Activated CD4-positive, alpha-beta T cell treated with anti-CD3 and anti-CD28 coated beads, Interleukin-2, Interleukin-4, amounts not matched to agents 100 ng/mL and 50 ng/mL, durations not matched to agents 16 hours and 8 hours (primary cell): ENCODE data around the gene PLEKHM2.
"Not testable (repeated sequence)": the region's sequence is repeated elsewhere in the genome, so short reads cannot be mapped to it uniquely, and the experiment has no call there.

Source experiments
- DNase-seq: peaks from one replicate; pipeline ENCODE4 v3.0.0-alpha.2; 2020; ENCODE audit warnings: low spot score

PLEKHM2 gene

DNA sequence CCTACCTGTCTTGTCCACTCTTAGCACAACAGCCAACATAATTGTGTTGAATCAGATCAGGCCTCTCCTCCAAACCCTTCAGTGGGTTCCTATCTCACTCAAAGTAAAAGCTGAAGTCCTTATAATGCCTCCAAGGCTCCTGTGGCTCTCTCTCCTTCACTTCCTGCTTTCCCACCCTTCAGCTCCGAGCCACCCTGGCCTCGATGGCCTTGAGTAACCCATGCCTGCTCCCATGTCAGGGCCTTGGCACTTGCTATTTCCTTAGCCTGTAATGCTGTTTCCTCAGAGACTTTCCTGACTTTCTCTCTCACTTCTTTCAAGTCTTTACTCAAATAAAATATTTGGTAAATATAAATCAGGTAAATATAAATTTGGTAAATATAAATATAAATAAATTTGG is 8.1 kb upstream of the PLEKHM2 start:
- DNase-seq = no peak

DNA sequence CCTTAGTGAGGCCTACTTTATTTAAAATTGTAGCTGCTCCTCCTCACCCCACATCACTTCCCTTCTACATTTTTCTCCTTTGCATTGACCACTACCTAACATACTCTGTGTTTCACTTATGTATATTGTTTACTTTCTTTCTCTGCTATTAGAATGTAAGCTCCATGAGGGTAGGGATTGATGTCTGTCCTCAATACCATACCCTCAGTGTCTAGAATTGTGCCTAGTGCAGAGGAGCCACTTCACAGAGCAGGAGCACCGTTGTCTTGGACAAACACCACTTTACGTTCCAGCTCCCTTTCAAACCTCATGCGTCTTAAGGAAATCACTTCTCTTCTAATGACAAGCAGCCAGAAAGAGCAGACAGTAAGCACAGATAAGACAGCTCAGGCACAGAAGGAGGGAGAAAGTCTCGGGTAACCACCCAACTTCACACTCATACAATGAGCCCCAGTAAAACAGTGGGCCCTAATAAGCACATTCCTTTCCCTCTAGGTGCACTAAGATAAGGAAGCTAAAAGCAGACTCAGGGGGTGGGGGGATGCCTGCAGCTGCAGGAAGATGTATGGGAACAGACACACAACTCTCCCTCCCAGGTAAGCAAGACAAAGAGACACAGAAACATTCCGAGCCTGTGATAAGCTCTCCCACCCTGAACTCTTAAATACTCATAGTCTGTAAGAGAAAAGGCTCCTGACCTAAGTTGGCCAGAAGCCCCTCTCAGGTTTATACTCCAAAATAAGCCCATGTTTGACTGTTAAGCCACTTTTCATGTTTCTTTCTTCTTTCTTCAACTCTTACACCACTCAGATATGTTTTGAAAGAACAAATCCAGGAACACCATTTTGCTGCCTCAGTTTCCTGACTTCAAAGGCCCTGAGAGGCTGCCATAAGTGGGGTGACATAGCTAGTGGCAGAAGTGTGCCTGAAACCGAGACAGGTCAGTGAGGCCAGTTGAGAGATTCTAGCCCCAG is 7.1 kb upstream of the PLEKHM2 start:
- DNase-seq = no peak

DNA sequence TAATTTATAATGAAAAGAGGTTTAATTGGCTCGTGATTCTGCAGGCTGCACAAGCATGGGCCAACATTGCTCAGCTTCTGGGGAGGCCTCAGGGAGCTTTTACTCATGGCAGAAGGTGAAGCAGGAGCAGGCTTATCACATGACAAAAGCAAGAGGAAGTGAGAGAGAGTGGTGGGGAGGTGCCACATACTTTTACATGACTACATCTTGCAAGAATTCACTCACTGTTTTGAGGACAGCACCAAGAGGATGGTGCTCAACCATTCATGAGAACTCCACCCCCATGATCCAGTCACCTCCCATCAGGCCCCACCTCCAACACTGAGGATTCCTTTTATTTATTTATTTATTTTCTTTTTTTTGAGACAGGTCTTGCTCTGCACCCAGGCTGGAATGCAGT is 5.5 kb upstream of the PLEKHM2 start:
- peak; percentile 32 for DNase-seq

DNA sequence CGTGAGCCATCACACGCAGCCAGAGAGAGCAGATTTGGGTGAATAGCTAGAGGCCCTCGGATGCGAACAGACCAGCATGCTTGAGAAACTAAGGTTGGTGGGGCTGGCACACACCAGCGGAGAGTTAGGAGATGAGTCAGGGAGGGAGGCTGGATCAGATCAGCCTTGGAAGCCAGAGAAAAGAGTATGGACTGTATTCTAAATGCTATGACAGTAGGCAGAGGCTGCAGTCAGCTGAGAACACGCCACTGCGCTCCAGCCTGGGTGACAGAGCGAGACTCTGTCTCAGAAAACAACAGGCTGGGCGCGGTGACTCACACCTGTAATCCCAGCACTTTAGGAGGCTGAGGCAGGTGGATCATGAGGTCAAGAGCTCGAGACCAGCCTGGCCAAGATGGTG is 4.0 kb upstream of the PLEKHM2 start:
- DNase-seq = no peak

DNA sequence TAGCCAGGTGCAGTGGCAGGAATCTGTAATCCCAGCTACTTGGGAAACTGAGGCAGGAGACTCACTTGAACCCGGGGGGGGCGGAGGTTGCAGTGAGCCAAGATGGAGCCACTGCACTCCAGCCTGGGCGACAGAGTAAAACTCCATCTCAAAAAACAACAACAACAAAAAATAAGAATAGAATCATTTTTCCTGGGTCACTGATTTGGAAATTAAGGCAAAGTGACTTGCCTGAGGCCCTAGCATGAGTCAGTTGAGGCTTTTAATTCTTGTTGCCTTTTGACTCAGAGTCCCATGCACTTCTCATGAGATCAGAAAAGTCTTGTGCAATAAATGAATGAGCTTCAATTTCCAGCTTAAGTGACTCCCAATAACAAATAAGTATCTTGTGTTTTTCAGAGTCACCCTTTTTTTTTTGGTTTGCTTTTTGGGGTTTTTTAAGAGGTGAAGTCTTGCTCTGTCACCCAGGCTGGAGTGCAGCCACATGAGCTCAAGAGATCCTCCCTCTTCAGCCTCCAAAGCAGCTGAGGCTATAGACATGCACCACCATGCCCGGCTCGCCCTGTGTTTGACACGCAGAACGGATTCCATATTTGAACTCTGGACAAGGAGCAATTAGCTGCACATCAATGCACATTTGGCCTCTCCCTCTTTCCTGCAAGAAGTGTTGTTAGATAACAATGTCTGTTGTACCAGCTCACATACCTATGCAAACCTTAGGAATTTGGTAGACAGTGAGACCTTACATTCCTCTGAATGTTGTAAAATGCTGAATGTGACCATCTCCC is 3.4 kb upstream of the PLEKHM2 start:
- peak; percentile 75 for DNase-seq

DNA sequence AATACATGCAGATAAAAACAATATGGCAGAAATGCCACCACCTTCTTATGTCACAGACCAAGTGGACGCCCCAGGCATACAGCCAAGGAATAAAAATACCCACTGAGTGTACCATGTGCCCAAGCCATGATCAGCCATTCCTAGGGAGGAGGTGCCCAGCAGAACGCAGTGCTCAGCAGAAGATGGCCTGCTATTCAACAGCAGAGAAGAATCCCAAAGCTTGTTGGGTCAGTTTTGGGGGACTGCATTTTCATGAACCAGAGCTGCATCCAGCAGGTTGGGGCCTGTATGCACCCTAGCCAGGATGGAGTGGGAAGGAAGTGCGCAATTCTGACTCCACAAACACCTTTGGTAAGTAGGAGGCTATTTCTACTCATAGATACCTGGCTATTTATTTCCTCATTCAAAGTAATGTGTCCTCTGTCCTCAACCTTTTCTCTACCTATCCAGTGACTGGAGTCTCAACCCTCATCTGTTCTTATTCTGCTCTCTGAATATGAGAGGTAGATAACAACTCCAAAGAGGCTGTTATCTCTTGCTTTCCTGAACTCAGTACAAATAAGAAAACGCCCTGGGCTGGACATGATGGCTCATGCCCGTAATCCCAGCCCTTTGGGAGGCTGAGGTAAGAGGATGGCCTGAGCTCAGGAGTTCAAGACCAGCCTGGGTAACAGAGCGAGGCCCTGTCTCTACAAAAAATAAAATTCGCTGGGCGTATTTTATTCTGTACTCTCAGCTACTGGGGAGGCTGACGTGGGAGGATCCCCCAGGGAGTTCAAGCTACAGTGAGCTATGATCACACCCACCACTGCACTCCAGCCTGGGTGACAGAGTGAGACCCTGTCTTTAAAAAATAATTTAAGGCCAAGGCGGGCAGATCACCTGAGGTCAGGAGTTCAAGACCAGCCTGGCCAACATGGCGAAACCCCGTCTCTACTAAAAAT is 2.5 kb upstream of the PLEKHM2 start:
- DNase-seq = no peak

DNA sequence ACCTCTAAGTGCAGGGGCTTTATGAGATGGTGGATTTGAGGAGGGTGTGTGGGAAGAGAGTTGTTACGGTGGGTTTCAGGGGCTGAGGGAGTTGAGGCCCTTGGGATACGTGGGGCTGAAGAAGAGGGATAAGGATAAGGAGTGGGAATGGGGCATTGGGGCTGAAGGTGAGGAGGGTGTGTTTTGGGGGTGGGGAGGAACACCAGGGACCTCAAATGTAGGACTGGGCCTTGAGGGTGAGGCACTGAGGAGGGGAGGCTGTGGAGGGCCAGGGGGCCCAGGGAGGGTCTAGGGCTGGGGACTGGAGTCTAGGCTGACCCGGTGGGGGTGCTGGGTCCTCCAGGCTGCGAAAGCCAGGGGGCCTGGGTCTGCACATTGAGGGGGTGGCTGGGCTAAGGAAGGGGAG is 1.2 kb upstream of the PLEKHM2 start:
- DNase-seq = no peak

DNA sequence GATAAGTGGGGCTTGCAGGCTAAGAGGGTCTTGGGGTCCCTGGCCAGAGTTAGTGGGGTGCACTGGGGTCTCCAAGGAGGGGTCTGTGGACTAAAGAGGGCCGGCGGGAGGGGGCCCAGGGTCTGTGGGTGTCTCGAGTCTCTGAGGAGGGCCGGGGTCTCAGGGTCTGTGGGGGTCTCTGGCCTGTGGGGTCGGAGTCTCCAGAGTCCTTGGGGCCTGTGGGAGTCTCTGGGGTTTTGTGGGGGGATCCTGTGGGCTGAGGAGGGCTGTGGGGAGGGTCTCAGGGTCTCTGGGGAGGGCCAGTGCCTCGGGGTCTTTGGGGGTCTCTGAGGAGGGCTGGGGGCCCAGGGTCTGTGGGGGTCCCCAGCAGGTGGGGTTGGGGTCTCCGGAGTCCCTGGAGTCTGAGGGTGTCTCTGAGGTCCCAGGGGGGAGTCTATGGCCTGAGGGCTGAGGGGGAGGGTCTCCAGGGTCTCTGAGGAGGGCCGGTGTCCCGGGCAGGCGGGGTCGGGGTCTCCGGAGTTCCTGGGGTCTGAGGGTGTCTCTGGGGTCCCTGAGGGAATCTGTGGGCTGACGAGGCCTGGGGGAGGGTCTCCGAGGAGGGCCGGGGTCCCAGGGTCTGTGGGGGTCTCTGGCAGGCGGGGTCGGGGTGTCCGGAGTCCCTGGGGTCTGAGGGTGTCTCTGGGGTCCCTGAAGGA is 628 bp upstream of the PLEKHM2 start:
- DNase-seq = no peak

DNA sequence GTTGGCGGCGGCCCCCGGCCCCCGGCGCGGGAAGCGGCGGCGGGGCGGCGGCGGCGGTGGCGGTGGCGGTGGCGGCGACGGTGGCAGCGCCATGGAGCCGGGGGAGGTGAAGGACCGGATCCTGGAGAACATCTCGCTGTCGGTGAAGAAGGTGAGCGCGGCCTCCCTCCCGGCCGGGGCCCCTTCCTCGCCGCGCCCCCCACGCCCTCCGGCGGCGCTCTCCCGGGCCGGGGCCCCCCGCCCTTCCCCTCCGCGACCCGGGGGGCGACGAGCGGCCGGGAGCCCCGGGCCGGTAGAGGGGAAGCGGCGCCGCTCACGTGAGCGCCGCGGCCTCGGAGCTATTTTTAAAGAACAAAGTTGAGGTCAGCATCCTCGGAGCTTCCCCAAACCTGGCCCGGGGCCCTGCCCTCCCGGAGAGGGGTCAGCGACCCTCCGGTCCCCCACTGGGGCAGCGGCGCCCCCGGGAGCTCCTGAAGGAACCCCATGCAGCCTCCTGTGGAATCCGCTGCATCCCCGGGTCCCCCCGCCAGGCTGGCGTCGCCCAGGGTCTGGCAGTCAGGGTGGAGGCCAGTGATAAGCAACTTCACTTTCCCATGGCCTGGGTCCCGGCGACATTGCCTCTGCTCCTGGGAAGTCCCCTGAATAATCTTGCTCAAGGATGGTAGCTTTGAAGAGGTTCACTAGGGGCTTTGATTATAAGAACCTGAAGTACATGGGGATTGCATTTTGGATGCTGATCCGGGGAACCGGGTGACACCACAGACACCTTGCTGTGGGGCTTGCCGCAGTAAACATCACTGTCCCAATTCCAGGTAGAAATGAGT is 560 bp downstream of the PLEKHM2 start:
- DNase-seq = peak; percentile 30

DNA sequence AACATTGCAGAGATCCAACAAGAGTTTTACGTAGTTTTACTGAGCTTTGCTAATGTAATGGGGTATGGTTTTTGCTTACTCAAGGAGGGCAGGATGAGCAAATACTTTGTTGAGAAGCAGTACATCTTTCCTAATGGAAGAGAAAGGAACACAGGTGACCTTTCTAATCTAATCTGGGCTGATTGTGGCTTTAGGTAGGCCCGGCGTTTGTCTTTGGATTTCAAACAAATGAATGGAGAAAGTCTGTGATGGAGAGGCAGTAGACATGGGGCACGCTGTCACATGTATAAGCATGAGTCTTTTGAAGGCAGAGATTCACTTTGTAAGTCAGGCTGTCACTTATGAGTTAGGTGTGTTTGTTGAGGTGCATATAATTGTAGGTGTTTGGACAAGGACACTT is 1.7 kb downstream of the PLEKHM2 start:
- DNase-seq = no peak

DNA sequence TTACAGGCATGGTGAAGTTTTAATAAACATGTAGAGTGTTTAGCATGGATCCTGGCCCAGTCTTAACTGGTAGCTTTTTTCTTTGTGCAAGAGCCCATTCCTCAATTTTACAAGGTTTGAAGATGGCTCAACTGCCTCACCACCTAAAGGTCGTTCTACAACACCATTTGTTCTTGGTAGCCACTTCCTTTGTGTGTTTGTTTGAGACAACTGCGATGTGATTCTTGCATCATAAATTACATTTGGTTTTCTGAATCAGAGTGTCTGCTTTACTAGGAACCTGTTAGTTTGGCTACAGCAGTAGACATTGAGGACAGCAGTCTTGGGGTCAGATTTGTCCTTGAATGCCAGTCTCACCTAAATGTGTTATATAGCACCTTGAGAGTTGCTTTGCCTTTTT is 3.3 kb downstream of the PLEKHM2 start:
- DNase-seq = no peak

DNA sequence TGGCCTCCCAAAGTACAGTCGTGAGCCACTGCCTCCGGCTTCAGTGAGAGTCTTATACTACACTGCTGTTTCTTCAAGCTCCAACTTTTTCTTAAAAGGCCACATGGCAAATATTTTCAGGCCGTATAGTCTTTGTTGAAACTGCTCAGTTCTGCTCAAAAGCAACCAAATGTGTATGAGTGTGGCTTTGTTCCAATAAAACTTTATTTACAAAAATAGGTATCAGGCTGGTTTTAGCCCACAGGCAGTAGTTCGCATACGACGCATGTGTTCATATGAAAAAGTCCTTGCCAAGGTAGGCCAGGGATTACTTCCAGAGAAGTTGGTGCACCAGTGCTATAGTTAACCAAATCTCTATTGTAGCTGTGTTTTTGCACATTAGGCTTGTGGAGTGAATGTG is 6.2 kb downstream of the PLEKHM2 start:
- no peak for DNase-seq

DNA sequence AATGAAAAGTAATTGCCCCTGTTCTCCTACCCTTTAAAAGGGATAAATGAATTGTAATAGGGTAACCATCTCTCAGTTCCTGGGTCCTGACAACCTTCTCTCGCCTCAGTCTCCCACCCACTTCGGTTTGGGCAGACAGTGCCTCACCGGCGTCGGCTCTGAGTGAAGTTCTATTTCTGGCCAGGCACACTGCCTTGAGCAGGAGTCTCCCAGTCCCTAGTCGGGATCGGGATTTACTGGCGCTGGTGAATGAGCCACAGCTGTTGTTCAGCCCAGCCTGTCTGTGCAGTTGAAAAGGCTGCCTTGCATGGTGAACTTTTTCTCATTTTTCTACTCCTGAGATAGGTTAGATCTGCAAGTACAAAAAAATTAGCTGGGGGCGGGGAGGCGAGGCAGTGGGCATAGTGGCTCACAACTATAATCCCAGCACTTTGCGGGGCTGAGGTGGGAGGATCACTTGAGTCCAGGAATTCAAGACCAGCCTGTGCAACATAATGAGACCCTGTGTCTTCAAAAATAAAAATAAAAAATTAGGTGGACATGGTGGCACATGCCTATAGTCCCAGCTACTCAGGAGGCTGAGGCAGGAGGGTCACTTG is 7.4 kb downstream of the PLEKHM2 start:
- DNase-seq = no peak

DNA sequence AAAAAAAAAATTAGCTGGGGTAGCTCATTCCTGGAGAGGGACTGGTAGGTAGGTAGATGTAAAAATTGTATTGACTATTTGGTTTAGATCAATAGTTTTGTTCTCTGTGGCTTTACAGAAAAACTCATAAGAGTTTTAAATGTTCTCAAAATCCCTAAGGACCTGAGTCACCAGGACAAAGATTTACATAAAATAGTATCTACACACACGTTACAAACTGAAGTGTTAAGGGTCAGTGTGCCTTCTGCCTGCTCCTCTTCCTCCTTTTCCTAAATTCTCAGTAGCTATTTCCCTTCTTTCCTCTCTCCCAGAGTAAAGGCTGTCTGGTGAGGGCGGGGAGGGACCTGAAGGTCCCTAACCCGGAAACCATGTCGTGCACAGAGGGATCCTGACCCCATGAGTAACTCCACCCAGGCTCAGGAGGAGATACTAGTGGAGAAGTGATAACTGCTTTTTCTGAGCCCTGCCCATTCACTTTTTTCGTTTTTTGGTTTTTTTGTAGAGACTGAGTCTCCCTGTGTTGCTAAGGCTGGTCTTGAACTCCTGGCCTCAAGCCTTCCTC is 8.1 kb downstream of the PLEKHM2 start:
- no peak for DNase-seq

DNA sequence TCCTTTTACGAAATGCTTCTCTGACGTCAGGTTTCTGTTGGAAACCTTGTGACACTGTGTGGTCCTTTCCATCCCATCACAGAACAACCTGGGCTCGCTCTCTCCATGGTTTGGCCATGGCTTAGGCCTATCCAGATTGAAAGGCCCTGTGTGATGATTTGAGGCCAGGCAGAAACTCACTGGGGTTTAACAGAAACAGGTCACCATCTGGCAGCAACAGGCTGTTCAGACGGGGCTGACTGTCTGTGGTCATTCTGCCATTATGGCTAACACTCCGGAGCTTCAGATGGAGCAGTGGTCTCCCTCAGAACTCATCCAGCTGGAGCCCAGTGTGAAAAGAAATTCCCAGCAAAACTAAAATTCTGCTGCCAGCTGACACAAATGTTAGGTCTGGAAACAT is 9.3 kb downstream of the PLEKHM2 start:
- no peak for DNase-seq

DNA sequence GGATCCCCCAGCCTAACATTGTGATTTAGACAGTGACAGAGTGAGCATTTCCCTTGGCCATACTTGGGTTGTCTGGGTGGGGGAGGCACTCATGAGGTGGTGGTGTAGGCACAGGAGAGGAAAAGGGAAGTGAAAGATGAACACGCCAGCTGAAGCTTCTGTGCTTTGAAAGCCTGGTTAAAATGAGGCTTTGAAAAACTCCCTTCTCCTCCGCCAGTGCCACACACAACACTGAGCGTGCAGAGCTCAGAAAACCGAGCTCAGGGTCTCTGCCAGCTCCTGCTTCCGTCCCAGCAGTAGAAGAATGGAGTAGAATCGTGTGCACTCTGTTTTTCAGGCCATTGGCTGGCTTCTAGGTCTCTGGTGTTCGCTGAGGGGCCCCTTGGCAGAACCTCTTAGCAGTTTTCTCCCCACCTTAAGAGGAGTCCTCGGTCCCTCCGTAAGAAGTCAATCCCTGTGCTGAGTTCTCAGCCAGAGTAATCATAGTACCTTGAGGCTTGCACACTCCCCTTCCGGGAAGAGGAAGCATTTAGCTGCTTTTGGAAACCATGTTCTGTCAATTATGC is 12.9 kb downstream of the PLEKHM2 start:
- DNase-seq = peak; percentile 37

DNA sequence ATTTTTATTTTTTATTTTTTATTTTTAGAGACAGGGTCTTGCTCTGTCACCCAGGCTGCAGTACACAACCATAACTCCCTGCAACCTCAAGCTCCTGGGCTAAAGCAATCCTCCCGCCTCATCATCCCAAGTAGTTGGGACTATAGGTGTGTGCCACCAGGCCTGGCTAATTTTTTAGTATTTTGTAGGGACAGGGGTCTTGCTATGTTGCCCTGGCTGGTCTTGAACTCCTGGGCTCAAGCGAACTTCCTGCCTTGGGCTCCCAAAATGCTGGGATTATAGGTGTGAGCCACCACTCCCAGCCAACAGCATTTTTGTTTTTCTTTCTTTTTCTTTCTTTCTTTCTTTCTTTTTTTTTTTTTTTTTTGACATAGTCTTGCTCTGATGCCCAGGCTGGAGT is 14.1 kb downstream of the PLEKHM2 start:
- no peak for DNase-seq

DNA sequence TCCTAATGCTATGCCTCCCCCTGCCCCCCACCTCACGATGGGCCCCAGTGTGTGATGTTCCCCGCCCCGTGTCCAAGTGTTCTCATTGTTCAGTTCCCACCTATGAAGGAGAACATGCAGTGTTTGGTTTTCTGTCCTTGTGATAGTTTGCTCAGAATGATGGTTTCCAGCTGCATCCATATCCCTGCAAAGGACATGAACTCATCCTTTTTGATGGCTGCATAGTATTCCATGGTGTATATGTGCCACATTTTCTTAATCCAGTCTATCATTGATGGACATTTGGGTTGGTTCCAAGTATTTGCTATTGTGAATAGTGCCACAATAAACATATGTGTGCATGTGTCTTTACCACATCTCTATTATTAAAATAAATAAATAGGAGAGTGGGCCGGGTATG is 15.2 kb downstream of the PLEKHM2 start:
- not testable (repeated sequence) for DNase-seq

DNA sequence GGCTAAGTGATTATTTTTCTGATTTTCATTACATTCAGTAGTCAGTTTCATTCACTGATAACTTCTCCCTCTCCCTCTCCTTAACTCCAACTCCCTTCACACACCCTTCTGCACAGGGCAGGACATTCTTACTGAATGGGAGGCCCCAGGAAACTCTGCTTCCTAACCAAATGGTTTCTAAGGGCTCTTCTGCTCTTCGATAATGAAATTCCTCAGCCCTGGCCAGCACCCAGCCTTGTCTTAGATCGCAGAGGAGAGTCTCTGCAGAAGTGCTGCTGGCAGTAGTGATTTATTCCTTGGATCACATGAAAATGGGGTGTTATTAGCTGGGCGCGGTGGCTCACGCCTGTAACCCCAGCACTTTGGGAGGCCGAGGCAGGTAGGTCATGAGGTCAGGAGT is 16.4 kb downstream of the PLEKHM2 start:
- no peak for DNase-seq
